ENCODE results near the gene AGGF1.

GRCh38 chr5:77028631-77029375 is 1.4 kb upstream of the AGGF1 start:
- TF ChIP-seq CTCF (IDR thresholded peaks at IDR 0.05; ENCODE audit: low read depth, low read length) (no peak), POLR2A (IDR thresholded peaks at IDR 0.05; ENCODE audit: extremely low read depth, insufficient read length) (no peak)

All from NB4 (cell line).